ES-I3 (cell line): ENCODE results near the gene HADH.
"Not testable (repeated sequence)": the region's sequence is repeated elsewhere in the genome, so short reads cannot be mapped to it uniquely, and the experiment has no call there.

Experiments used
- H3K36me3 ChIP-seq: 2 replicates; pipeline ENCODE4 v1.6.1; 2013; ENCODE audit warnings: mild to moderate bottlenecking, low read length, control low read depth, moderate library complexity; ENCODE audit not compliant: insufficient read depth
- H3K4me1 ChIP-seq: 2 replicates; pipeline ENCODE4 v1.6.1; 2013; ENCODE audit warnings: mild to moderate bottlenecking, control low read depth, low read length; ENCODE audit not compliant: insufficient read depth
- H3K9ac ChIP-seq: 2 replicates; pipeline ENCODE4 v1.6.1; 2013; ENCODE audit warnings: low read depth, mild to moderate bottlenecking, low read length, moderate library complexity
- H3K9me3 ChIP-seq: 2 replicates; pipeline ENCODE4 v1.6.1; 2013; ENCODE audit warnings: mild to moderate bottlenecking, low read length, moderate library complexity; ENCODE audit not compliant: control insufficient read depth, insufficient read depth

Gene HADH

GRCh38 chr4:108050166-108051111 lies 60.8 kb downstream of the HADH start:
- not testable (repeated sequence) for H3K9ac ChIP-seq, H3K9me3 ChIP-seq, H3K4me1 ChIP-seq, H3K36me3 ChIP-seq

GRCh38 chr4:108051343-108051742 lies 61.7 kb downstream of the HADH start:
- no peak overlapping the region for H3K9ac ChIP-seq
- no peaks in the 10 kb centered on the region for H3K9me3 ChIP-seq
- H3K36me3 ChIP-seq, result no peaks in the 10 kb centered on the region
- H3K4me1 ChIP-seq, result no peaks in the 10 kb centered on the region

- H3K9me3 ChIP-seq, result no peaks in the 10 kb centered on the region
- no peak overlapping the region for H3K9ac ChIP-seq
- H3K4me1 ChIP-seq, result no peaks in the 10 kb centered on the region
- no peaks in the 10 kb centered on the region for H3K36me3 ChIP-seq
These were observed 63.0 kb downstream of the HADH start for GRCh38 chr4:108052558-108053120.

GRCh38 chr4:108053251-108053711 lies 63.6 kb downstream of the HADH start:
- Histone ChIP-seq H3K4me1 (no peaks in the 10 kb centered on the region), H3K9ac (no peak overlapping the region), H3K36me3 (no peaks in the 10 kb centered on the region), H3K9me3 (no peaks in the 10 kb centered on the region)

GRCh38 chr4:108054025-108054638 lies 64.4 kb downstream of the HADH start:
- H3K9me3 ChIP-seq, result no peaks in the 10 kb centered on the region
- no peaks in the 10 kb centered on the region for H3K4me1 ChIP-seq
- no peaks in the 10 kb centered on the region for H3K36me3 ChIP-seq
- no peak overlapping the region for H3K9ac ChIP-seq

- Histone ChIP-seq H3K9me3 (no peaks in the 10 kb centered on the region), H3K4me1 (no peaks in the 10 kb centered on the region), H3K36me3 (no peaks in the 10 kb centered on the region), H3K9ac (no peak overlapping the region)
These were observed 66.1 kb downstream of the HADH start for GRCh38 chr4:108055787-108056186.

GRCh38 chr4:108056418-108056817 lies 66.7 kb downstream of the HADH start:
- no peaks in the 10 kb centered on the region for H3K36me3 ChIP-seq
- no peak overlapping the region for H3K9ac ChIP-seq
- H3K4me1 ChIP-seq, result no peaks in the 10 kb centered on the region
- H3K9me3 ChIP-seq, result no peaks in the 10 kb centered on the region

- Histone ChIP-seq H3K9ac (no peak overlapping the region), H3K36me3 (no peaks in the 10 kb centered on the region), H3K9me3 (no peaks in the 10 kb centered on the region), H3K4me1 (no peaks in the 10 kb centered on the region)
These were observed 69.2 kb downstream of the HADH start for GRCh38 chr4:108058685-108059440.

- Histone ChIP-seq H3K9ac (no peak overlapping the region), H3K4me1 (no peaks in the 10 kb centered on the region), H3K9me3 (no peaks in the 10 kb centered on the region), H3K36me3 (no peaks in the 10 kb centered on the region)
These were observed 70.5 kb downstream of the HADH start for GRCh38 chr4:108060164-108060563.

- H3K9ac ChIP-seq, result no peak overlapping the region
- H3K36me3 ChIP-seq, result no peaks in the 10 kb centered on the region
- no peaks in the 10 kb centered on the region for H3K9me3 ChIP-seq
- H3K4me1 ChIP-seq, result no peaks in the 10 kb centered on the region
These were observed 71.1 kb downstream of the HADH start for GRCh38 chr4:108060686-108061321.

GRCh38 chr4:108068442-108068841 lies 78.8 kb downstream of the HADH start:
- no peak overlapping the region for H3K9ac ChIP-seq
- H3K4me1 ChIP-seq, result no peaks in the 10 kb centered on the region
- H3K9me3 ChIP-seq, result no peaks in the 10 kb centered on the region
- no peaks in the 10 kb centered on the region for H3K36me3 ChIP-seq

- Histone ChIP-seq H3K9ac (no peak overlapping the region), H3K4me1 (no peaks in the 10 kb centered on the region), H3K36me3 (no peaks in the 10 kb centered on the region), H3K9me3 (no peaks in the 10 kb centered on the region)
These were observed 81.1 kb downstream of the HADH start for GRCh38 chr4:108070775-108071174.

- H3K36me3 ChIP-seq, result no peaks in the 10 kb centered on the region
- no peaks in the 10 kb centered on the region for H3K9me3 ChIP-seq
- no peaks in the 10 kb centered on the region for H3K4me1 ChIP-seq
- H3K9ac ChIP-seq, result no peak overlapping the region
These were observed 82.6 kb downstream of the HADH start for GRCh38 chr4:108072300-108072699.
